Muscle layer of duodenum (tissue), 2 donors: ENCODE measurements around the gene LRRC14B.
"Not testable (repeated sequence)": the region's sequence is repeated elsewhere in the genome, so short reads cannot be mapped to it uniquely, and the experiment has no call there.

Experiments
- H3K27ac ChIP-seq: one replicate; pipeline ENCODE4 v1.7.0; 2013; ENCODE audit warnings: mild to moderate bottlenecking, low read length
- H3K27me3 ChIP-seq: one replicate; pipeline ENCODE4 v1.7.0; 2013; ENCODE audit warnings: low read depth, mild to moderate bottlenecking, control low read depth, low read length
- H3K36me3 ChIP-seq, 2 donors: one replicate each; pipeline ENCODE4 v1.7.0; 2013; ENCODE audit warnings: low read length in 2 of 2, control low read depth in 1 of 2, mild to moderate bottlenecking in 1 of 2; ENCODE audit not compliant: insufficient read depth in 2 of 2, control insufficient read depth in 1 of 2
- H3K4me1 ChIP-seq, 2 donors: one replicate each; pipeline ENCODE4 v1.7.0; 2013; ENCODE audit warnings: low read length in 2 of 2, mild to moderate bottlenecking in 2 of 2, control low read depth in 1 of 2, moderate library complexity in 1 of 2; ENCODE audit not compliant: insufficient read depth in 2 of 2, control insufficient read depth in 1 of 2
- H3K4me3 ChIP-seq, 2 donors: one replicate each; pipeline ENCODE4 v1.7.0; 2013; ENCODE audit warnings: low read length in 2 of 2, low read depth in 1 of 2, mild to moderate bottlenecking in 1 of 2
- H3K9me3 ChIP-seq, 2 donors: one replicate each; pipeline ENCODE4 v1.7.0; 2013; ENCODE audit warnings: low read length in 2 of 2, control low read depth in 1 of 2, mild to moderate bottlenecking in 1 of 2; ENCODE audit not compliant: control insufficient read depth in 1 of 2
- donor health status: healthy.

Gene LRRC14B

DNA sequence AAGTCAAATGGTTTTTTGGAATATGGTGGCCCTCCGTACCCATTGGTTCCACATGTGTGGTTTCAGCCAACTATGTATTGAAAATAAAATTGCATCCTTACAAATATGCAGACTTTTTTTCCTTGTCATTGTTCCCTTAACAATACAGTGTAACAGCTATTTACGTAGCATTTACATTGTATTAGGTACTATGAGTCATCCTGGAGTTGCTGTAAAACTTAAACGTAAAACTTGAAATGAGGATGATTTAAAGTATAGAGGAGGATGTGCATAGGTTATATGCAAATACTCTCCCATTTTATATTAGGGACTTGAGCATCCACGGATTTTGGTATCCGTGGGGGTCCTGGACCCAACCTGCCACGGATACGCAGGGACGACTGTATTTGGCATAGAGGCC is 43.2 kb downstream of the LRRC14B start:
- Histone ChIP-seq H3K4me3 (no peak overlapping the region), H3K9me3 (no peaks in the 10 kb centered on the region), H3K27ac (no peak overlapping the region), H3K27me3 (no peaks in the 10 kb centered on the region), H3K36me3 (peaks cover 19 to 69% of the 10 kb centered on the region in 2 donors), H3K4me1 (no peaks in the 10 kb centered on the region)

DNA sequence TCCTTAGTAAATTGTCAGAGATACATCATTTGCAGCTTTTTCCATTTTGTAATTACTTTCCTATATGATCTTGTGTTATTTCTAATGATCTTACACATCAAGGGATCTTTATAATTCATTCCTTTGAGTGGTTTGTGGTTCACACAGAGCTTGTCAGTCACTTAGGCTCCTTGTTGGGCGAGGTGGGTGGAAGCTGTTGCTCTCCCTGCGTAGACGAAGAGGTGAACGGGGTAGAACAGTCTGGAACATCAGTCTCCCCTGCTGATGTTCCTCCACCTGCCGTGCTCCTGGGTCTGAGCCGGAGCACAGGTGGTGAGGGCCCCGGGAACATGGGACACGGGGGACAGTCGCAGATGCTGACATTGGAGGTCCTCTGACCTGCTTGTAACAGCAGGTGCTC is 44.2 kb downstream of the LRRC14B start:
- not testable (repeated sequence) for H3K9me3 ChIP-seq, H3K27ac ChIP-seq, H3K4me3 ChIP-seq, H3K4me1 ChIP-seq, H3K27me3 ChIP-seq
- peaks cover 18 to 69% of the 10 kb centered on the region in 2 donors for H3K36me3 ChIP-seq

- peaks cover 22 to 66% of the 10 kb centered on the region in 2 donors for H3K36me3 ChIP-seq
- H3K4me1 ChIP-seq, H3K27ac ChIP-seq, H3K27me3 ChIP-seq, H3K4me3 ChIP-seq, H3K9me3 ChIP-seq: not testable (repeated sequence)
These were observed 46.6 kb downstream of the LRRC14B start for GRCh38 chr5:237931-238330.

DNA sequence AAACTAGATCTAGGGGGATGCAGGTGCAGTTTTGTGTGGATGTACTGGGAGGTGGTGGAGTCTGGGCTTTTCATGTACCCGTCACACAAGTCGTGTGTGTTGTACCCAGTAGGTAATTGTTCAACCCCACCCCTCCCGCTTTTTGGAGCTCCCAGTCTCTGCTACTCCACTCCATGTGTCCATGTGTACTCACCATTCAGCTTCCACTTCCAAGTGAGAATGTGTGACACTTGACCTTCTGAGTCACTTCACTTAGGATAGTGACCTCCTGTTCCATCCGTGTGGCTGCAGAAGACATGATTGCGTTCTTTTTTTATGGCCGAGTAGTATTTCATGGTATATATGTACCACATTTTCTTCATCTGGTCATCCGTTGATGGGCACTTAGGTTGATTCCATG is 49.3 kb downstream of the LRRC14B start:
- H3K4me3 ChIP-seq, H3K27ac ChIP-seq, H3K9me3 ChIP-seq, H3K27me3 ChIP-seq, H3K4me1 ChIP-seq: not testable (repeated sequence)
- H3K36me3 ChIP-seq = peaks cover 11 to 50% of the 10 kb centered on the region in 2 donors

DNA sequence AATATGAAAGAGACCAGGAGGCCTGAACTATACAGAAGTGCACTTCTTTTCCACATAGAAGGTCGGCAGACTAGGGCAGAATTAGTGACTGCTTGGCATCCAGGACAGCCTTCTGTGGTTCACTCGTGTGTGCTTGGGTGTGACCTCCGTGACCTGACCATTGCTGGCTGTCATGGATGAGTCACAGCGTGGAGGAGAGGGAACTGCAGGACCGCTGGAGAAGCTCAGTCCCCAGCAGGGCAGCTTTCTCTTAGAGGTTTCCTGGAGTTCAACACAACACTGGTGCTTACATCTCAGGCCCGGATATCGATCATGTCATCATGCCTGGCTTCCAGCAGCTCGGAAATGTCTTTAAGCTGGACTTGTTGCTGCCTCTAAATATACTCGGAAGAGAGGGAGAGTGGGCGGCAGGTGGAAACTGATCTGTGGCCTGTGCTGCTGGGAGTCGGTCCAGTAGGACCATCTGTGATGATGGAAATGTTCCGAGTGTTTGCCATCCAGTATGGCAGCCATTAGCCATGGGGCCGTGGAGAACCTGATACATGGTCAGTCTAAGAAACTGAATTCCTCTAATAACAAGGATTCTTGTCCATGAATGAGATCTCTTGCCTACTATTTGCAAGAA is 49.9 kb downstream of the LRRC14B start:
- not testable (repeated sequence) for H3K4me3 ChIP-seq, H3K27ac ChIP-seq, H3K9me3 ChIP-seq, H3K4me1 ChIP-seq, H3K27me3 ChIP-seq
- H3K36me3 ChIP-seq = peaks cover 12 to 45% of the 10 kb centered on the region in 2 donors

DNA sequence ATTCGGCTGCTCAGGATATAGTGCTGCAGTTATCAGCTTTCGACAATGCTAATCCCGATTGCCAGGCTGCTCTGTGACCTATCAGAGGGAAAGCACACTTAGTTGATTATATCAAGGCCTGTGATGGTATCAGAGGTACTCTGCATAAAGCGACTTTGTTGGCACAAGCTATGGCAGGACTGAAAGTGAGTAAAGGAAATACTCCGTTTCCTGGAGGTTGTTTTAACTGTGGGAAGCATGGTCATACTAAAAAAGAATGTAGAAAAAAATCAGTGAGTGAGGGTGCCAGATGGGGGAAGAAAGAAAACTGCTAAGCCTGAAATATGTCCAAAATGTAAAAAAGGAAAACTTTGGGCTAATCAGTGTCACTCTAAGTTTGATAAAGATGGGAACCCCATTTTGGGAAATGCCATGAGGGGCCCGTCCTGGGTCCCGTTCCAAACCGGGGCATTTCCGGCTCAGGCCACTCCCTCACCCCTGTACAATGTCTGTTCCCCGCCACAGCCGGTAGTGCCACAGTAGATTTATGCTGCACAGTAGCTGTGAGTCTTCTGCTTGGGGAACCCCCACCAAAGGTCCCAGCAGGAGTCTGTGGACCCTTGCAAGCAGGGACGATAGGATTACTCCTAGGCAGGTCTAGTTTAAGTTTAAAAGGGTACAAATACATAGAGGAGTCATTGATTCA is 52.5 kb downstream of the LRRC14B start:
- not testable (repeated sequence) for H3K4me1 ChIP-seq, H3K4me3 ChIP-seq, H3K27me3 ChIP-seq, H3K27ac ChIP-seq, H3K9me3 ChIP-seq
- H3K36me3 ChIP-seq = peaks cover 12 to 53% of the 10 kb centered on the region in 2 donors

DNA sequence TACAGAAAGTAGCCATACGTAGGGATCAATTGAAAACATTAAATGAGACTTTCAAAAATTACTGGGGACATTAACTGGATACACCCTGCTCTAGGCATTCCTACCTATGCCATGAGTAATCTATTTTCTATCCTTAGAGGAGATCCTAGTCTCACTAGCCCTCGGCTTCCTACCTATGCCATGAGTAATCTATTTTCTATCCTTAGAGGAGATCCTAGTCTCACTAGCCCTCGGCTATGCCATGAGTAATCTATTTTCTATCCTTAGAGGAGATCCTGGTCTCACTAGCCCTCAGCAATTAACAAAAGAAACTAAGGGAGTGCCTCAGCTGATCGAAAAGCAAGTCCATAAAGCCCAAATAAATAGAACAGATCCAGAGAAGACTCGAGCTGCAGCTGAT is 54.4 kb downstream of the LRRC14B start:
- not testable (repeated sequence) for H3K27ac ChIP-seq, H3K4me1 ChIP-seq, H3K9me3 ChIP-seq, H3K4me3 ChIP-seq, H3K27me3 ChIP-seq
- peaks cover 12 to 46% of the 10 kb centered on the region in 2 donors for H3K36me3 ChIP-seq
